T-helper 2 cell treated with Interferon-gamma antibody and Interleukin-4, amounts not matched to agents 5 μg/mL and 100 μg/mL, for 36 hours (primary cell): ENCODE results near the gene PCNT.
"Not testable (repeated sequence)": the region's sequence is repeated elsewhere in the genome, so short reads cannot be mapped to it uniquely, and the experiment has no call there.

Experiments used
- DNase-seq: peaks from one replicate; pipeline ENCODE4 v3.0.0; 2021; ENCODE audit warnings: low spot score
- H3K27ac Mint-ChIP-seq: one replicate; pipeline ENCODE4 v1.8.0; 2021; ENCODE audit warnings: mild to moderate bottlenecking, mixed read lengths
- H3K27me3 Mint-ChIP-seq: one replicate; pipeline ENCODE4 v1.8.0; 2021; ENCODE audit warnings: low read depth, mixed read lengths
- H3K36me3 Mint-ChIP-seq: one replicate; pipeline ENCODE4 v1.8.0; 2021; ENCODE audit warnings: low read depth, mixed read lengths
- H3K4me1 Mint-ChIP-seq: one replicate; pipeline ENCODE4 v1.8.0; 2021; ENCODE audit warnings: low read depth, mixed read lengths
- H3K4me3 Mint-ChIP-seq: one replicate; pipeline ENCODE4 v1.8.0; 2022; ENCODE audit warnings: mild to moderate bottlenecking, moderate library complexity, mixed read lengths
- H3K9me3 Mint-ChIP-seq: one replicate; pipeline ENCODE4 v1.8.0; 2021; ENCODE audit warnings: mixed read lengths

Gene PCNT

DNA sequence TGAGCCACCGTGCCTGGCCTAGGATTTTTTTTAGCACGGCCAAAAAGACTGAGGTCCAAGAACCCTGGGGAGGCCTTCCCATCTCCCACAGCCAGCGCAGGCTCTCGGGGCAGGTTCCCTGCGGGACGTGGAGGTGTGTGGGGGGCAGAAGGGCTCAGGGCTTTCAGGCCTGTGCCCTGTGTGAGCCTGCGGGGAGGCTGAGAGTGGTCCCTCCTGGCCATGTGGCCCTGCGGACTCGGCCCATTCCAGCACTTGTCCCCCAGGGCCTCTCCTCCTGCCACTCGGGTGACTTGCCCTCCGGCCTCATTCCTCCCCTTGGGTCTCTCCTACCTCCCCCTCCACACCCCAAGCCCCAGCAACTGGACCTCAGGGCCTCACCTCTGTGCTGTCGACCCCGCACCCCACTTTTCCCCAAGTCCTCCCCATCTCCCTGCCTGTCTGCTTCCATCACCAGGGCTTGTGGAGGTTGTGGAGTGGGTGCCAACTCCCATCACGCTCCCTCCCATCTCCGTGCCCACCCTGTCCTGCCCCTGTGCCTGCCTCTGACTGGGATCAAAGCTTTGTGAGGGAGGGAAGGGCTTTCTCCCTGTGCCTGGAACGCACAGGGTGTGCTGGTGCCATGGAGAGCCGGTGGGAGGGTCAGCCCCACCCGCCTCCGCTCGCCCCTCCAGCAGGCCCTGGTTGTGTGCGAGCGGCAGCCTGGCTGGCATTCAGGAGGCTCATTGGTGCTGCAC lies 102.5 kb downstream of the PCNT start:
- H3K27me3 Mint-ChIP-seq: no peaks in the 10 kb centered on the region
- no peak for DNase-seq
- H3K36me3 Mint-ChIP-seq: peaks cover 14% of the 10 kb centered on the region
- no peak overlapping the region for H3K4me3 Mint-ChIP-seq
- H3K9me3 Mint-ChIP-seq: no peaks in the 10 kb centered on the region
- peaks cover 5% of the 10 kb centered on the region for H3K4me1 Mint-ChIP-seq
- no peak overlapping the region for H3K27ac Mint-ChIP-seq

DNA sequence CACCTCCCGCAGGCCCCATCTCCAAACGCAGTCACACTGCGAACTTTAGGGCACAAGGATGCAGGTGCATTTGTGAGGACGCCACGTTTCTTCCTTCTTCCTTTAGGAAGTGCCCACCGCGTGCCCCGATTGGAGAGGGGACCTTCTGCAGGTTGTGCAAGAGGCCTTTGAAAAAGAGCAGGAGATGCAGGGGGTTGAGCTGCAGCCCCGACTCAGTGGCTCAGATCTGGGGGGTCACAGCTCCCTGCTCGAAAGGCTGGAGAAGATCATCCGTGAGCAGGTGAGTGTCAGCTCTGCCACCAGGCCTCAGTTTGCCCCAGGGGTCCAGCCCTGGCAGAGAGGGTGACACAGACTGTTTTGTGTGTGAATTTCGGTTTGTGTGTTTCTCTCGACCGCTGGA lies 103.6 kb downstream of the PCNT start:
- Mint-ChIP-seq H3K27ac (no peak overlapping the region), H3K9me3 (no peaks in the 10 kb centered on the region), H3K36me3 (peaks cover 24% of the 10 kb centered on the region)

DNA sequence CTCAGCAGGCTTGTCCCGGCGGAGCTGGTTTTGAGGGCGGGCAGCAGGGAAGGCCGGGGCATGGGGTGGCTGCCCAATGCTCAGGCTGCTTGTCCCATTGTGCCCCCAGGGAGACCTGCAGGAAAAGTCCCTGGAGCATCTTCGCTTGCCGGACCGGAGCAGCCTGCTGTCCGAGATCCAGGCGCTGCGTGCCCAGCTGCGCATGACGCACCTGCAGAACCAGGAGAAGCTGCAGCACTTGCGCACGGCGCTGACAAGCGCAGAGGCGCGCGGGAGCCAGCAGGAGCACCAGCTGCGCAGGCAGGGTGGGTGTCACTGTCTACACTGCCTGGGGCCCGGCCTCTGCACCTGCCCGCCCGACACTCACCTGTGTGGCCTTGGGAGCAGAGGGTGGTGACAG lies 104.3 kb downstream of the PCNT start:
- H3K27ac Mint-ChIP-seq: no peak overlapping the region
- H3K27me3 Mint-ChIP-seq: no peaks in the 10 kb centered on the region
- peaks cover 24% of the 10 kb centered on the region for H3K36me3 Mint-ChIP-seq
- H3K4me1 Mint-ChIP-seq: peaks cover 5% of the 10 kb centered on the region
- no peak overlapping the region for H3K4me3 Mint-ChIP-seq
- no peaks in the 10 kb centered on the region for H3K9me3 Mint-ChIP-seq
- no peak for DNase-seq

More for the DNA sequence above, 103.6 kb downstream of the PCNT start:
- H3K27me3 Mint-ChIP-seq: no peaks in the 10 kb centered on the region
- DNase-seq: no peak
- no peak overlapping the region for H3K4me3 Mint-ChIP-seq
- H3K4me1 Mint-ChIP-seq: peaks cover 5% of the 10 kb centered on the region

DNA sequence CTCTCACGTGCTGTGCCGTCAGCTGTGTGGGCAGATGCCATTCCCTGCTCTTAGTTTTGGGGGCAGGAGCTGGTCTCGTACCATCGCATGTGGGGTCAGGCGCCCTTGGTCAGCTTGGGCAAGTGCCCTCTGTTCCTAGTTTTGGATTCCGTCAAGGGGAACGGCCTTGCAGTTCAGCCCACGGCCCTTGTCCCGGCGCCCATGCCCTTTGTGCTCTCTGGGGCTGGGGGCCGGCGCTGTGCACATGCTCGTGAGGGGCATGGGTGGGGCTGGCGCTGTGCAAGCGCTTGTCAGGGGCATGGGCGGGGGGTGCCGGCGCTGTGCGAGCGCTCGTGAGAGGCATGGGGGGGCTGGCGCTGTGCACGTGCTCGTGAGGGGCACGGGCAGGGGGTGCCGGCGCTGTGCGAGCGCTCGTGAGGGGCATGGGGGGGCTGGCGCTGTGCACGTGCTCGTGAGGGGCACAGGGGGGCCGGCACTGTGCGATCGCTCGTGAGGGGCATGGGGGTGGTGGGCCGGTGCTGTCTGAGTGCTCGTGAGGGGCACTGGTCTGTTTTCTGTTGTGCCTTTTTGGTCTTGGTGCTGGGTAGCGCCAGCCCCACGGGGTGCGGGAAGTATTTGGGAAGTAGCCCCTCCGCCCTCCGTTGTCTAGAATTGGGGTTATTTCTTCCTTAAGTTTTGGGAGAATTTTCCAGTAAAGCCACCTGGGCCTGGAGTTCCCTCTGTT lies 105.2 kb downstream of the PCNT start:
- Mint-ChIP-seq H3K4me3 (no peak overlapping the region), H3K4me1 (peaks cover 3% of the 10 kb centered on the region), H3K9me3 (no peaks in the 10 kb centered on the region), H3K36me3 (peaks cover 24% of the 10 kb centered on the region), H3K27ac (no peak overlapping the region), H3K27me3 (no peaks in the 10 kb centered on the region)
- DNase-seq: no peak

DNA sequence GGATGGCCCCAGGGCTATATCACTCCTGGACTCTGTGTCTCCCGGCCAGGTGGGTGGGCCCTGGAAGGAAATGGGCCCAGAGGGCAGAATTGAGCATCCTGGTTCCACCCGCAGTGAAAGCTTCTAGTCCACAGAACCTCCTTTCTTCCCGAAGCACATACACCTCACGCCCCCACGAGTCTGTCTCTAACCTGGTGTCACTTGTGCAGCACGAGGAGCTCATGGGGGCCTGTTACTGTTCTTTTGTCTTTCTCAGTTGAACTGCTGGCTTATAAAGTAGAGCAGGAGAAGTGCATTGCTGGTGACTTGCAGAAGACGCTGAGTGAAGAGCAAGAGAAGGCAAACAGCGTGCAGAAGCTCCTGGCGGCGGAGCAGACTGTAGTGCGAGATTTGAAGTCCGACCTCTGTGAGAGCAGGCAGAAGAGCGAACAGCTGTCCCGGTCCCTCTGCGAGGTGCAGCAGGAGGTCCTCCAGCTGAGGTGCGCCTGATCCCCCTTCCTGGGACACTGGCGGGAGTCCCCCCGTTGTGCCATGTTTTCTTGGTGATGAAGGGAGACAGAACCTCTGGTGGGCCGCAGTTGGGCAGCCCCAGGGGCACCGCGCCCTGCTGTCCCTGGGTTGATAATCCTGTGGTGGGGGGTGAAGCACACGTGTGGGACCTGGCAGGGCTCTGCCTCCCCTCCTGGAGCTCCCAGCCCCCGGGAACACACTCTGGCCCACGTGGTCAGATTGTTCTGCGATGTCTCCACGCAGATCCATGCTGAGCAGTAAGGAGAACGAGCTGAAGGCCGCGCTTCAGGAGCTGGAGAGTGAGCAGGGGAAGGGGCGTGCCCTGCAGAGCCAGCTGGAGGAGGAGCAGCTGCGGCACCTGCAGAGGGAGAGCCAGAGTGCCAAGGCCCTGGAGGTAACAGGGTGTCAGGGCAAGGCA lies 106.1 kb downstream of the PCNT start:
- Mint-ChIP-seq H3K27me3 (no peaks in the 10 kb centered on the region), H3K4me1 (no peaks in the 10 kb centered on the region), H3K27ac (no peak overlapping the region), H3K9me3 (no peaks in the 10 kb centered on the region), H3K4me3 (no peak overlapping the region), H3K36me3 (peaks cover 25% of the 10 kb centered on the region)
- DNase-seq: no peak

DNA sequence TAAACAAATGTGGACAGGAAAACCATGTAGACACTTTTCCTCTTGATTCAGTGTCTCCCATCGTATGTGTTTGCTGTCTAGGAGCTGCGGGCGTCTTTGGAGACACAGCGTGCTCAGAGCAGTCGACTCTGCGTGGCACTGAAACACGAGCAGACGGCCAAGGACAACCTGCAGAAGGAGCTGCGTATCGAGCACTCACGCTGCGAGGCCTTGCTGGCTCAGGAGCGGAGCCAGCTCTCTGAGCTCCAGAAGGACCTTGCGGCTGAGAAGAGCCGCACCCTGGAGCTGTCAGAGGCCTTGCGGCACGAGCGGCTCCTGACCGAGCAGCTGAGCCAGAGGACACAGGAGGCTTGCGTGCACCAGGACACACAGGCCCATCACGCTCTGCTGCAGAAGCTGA lies 107.5 kb downstream of the PCNT start:
- no peaks in the 10 kb centered on the region for H3K27me3 Mint-ChIP-seq
- H3K9me3 Mint-ChIP-seq: no peaks in the 10 kb centered on the region
- H3K27ac Mint-ChIP-seq: no peak overlapping the region
- DNase-seq: no peak
- H3K36me3 Mint-ChIP-seq: peaks cover 27% of the 10 kb centered on the region
- H3K4me3 Mint-ChIP-seq: no peak overlapping the region
- no peaks in the 10 kb centered on the region for H3K4me1 Mint-ChIP-seq

DNA sequence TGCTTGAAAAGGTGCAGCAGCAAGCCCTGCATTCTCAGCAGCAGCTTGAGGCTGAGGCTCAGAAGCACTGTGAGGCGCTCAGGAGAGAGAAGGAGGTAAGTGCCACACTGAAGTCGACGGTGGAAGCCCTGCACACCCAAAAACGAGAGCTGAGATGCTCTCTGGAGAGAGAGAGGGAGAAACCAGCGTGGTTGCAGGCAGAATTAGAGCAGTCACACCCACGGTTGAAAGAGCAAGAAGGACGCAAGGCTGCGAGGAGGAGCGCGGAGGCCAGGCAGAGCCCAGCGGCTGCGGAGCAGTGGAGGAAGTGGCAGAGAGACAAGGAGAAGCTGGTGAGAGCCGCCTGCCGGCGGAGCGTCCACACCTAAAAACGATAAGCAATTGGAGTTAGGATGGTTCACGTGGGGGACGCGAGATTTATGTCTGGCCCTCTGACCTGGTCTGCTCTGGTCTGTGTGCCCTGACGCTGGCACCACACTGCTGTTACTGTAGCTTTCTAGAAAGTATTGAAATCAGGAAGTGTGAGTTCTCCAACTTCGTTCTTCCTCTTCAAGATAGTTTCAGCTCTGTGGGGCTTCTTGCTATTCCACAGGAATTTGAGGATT lies 108.0 kb downstream of the PCNT start:
- Mint-ChIP-seq H3K4me1 (no peaks in the 10 kb centered on the region), H3K4me3 (no peak overlapping the region), H3K27ac (no peak overlapping the region), H3K9me3 (no peaks in the 10 kb centered on the region), H3K27me3 (no peaks in the 10 kb centered on the region), H3K36me3 (peaks cover 27% of the 10 kb centered on the region)
- DNase-seq: no peak

DNA sequence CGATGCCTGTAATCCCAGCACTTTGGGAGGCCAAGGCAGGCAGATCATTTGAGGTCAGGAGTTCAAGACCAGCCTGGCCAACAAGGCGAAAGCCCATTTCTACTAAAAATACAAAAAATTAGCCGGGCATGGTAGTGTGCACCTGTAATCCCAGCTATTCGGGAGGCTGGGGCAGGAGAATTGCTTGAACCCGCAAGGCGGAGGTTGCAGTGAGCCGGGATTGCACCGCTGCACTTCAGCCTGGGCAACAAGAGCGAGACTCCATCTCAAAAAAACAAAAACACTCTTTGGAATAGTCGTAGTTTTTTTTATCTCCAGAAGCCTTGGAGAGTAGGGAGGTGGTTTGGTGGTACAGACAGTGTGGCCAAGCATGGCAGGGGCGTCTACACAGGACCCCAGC lies 109.2 kb downstream of the PCNT start:
- DNase-seq, H3K4me1 Mint-ChIP-seq, H3K4me3 Mint-ChIP-seq, H3K27ac Mint-ChIP-seq, H3K9me3 Mint-ChIP-seq, H3K27me3 Mint-ChIP-seq: not testable (repeated sequence)
- H3K36me3 Mint-ChIP-seq: peaks cover 31% of the 10 kb centered on the region

DNA sequence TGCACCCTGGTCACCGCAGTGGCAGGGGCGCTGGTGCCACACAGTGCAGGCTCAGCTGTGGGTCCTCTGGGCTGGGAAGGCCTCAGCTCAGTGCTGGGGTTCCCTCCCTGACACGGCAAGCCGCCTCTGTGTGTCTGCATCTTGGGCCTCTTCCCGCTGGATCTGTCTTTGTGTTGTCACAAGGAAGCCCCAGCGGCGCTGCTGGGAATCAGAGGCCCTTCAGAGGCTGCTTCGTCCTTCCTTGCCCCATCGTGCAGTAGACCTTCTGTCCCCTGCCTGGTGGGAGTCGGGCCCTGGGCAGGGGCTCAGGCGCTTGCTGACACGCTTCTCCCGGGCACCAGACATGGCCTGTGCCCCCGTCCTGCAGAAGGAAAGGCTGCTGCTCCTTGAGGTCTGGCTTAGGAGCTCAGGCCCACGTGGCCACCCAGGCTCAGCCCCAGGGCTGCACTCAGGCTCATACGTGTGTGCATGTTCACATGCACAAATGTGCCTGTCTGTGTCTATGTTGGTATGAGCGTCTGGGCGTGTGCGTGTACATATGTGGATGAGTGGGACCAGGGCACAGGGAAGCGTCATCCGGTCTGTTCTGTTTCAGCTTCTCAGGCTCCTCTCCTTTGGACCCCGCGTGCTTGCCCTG lies 110.5 kb downstream of the PCNT start:
- Mint-ChIP-seq H3K36me3 (peaks cover 36% of the 10 kb centered on the region), H3K4me3 (no peak overlapping the region), H3K27ac (no peak overlapping the region), H3K4me1 (no peaks in the 10 kb centered on the region), H3K9me3 (no peaks in the 10 kb centered on the region), H3K27me3 (no peaks in the 10 kb centered on the region)
- no peak for DNase-seq

DNA sequence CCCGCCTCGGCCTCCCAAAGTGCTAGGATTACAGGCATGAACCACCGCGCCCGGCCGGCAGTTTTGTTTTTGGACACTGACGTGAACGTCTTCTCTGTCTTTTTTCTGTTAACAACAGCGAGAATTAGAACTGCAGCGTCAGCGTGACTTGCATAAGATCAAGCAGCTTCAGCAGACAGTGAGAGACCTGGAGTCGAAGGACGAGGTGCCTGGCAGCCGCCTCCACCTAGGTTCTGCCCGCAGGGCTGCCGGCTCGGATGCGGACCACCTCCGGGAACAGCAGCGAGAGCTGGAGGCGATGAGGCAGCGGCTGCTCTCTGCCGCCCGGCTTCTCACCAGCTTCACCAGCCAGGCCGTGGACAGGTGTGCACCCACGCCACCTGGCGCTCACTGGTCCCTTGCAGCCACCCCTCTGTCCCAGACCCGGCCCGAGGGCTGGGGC lies 111.9 kb downstream of the PCNT start:
- Mint-ChIP-seq H3K27ac (no peak overlapping the region), H3K9me3 (no peaks in the 10 kb centered on the region), H3K4me1 (no peaks in the 10 kb centered on the region), H3K27me3 (no peaks in the 10 kb centered on the region), H3K36me3 (peaks cover 47% of the 10 kb centered on the region), H3K4me3 (no peak overlapping the region)
- DNase-seq: no peak

DNA sequence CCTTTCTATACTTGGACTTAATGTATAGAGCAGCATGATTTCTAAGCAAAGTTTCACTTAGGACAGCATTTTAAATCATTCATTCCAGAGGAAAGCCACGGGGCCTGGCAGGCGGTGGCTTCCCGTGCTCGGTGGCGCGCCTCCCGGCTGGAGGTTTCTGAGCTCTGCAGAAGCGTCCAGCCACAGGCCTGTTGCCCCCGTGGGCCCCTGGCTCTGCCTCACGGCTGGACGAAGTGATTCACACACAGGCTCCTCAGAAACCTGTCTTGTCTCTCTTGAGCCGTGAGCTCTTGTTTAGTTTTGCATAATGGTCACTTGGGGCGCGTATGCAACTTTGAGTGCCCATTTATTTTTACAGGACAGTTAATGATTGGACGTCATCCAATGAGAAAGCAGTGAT lies 112.7 kb downstream of the PCNT start:
- no peak overlapping the region for H3K27ac Mint-ChIP-seq
- no peaks in the 10 kb centered on the region for H3K9me3 Mint-ChIP-seq
- H3K27me3 Mint-ChIP-seq: no peaks in the 10 kb centered on the region
- no peak overlapping the region for H3K4me3 Mint-ChIP-seq
- DNase-seq: no peak
- peaks cover 47% of the 10 kb centered on the region for H3K36me3 Mint-ChIP-seq
- H3K4me1 Mint-ChIP-seq: no peaks in the 10 kb centered on the region

DNA sequence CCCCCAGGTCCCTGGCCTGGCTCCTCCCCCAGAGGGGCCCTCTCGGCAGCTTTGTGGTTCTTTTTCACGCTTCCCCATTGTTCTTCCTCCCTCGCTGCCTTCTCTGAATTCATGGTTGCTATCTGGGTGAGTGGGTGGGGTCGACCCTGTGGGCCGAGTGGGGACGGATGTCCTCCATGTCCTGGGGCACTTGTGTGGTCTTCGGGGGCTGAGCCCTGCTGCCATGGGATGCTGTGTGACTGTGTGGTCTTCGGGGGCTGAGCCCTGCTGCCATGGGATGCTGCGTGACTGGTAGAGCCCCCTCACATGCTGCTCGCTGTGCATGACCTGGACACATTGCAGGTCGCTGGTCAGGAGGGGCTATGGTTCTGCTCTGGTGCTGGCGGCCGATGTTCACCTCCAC lies 113.1 kb downstream of the PCNT start:
- Mint-ChIP-seq H3K27me3 (no peaks in the 10 kb centered on the region), H3K4me3 (no peak overlapping the region), H3K36me3 (peaks cover 42% of the 10 kb centered on the region), H3K9me3 (no peaks in the 10 kb centered on the region), H3K4me1 (no peaks in the 10 kb centered on the region), H3K27ac (no peak overlapping the region)
- DNase-seq: no peak

DNA sequence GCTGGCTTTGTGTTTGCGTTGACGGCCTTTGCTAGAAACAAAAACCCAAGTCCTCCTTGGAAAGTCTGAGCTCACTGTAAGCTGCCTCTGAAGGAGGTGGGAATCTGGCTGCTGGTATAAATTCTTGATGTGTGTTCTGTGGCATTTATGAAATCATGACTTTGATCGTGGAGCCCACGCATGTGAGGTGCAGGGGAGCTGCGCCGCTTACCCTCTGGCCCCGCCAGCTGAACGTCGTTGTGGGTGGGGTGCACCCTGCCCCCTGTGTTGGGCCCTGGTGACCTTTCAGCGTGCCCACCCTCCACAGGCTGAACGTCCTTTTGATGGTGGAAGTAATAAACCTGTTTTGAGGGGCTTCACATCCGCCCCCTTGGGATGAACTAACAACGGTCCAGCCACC lies 113.6 kb downstream of the PCNT start:
- Mint-ChIP-seq H3K27ac (no peak overlapping the region), H3K9me3 (no peaks in the 10 kb centered on the region), H3K4me1 (no peaks in the 10 kb centered on the region), H3K27me3 (no peaks in the 10 kb centered on the region), H3K36me3 (peaks cover 41% of the 10 kb centered on the region), H3K4me3 (no peak overlapping the region)
- DNase-seq: no peak
